D341Med (cell line): ENCODE measurements around the gene TMC6.
A peak's percentile ranks its signal among the peaks of the same experiment; 100 is the strongest.
"Not testable (repeated sequence)": the region's sequence is repeated elsewhere in the genome, so short reads cannot be mapped to it uniquely, and the experiment has no call there.

Experiments
- DNase-seq: peaks from one replicate; pipeline ENCODE4 v3.0.0; 2012; ENCODE audit warnings: low spot score

TMC6 gene

GRCh38 chr17:78154903-78155811 lies 26.6 kb upstream of the TMC6 start:
- no peak for DNase-seq

GRCh38 chr17:78151514-78152008 lies 23.0 kb upstream of the TMC6 start:
- no peak for DNase-seq

DNA sequence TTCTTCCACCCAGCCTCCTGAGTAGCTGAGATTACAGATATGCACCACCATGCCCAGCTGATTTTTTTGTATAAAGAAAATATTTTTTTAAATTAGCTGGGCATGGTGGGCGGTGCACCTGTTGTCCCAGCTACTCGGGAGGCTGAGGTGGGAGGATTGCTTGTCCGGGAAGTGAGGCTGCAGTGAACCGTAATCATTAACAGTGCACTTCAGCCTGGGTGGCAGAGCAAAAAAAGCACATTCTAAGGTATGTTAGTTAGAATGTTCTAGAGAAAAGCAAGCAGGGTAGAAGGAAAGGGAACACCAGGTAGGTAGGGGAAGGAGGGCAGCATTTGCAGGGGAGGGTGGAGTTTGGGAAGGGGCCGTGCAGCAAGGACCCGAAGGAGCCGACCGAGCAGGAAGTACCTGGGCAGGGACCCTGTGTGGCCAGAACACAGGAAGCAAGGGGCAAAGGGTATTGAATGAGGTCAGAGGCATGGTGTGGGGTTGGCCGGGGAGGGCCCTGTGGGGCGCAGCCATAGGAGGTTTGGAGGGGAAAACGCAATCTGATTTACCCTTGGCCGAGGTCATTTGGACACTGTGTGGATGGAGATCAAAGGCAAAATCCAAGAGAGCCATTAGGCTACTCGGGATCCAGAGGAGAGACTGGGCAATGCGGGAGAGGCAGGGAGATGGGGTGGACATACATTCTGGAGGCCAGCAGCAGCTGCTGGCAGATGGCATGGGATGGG lies 19.9 kb upstream of the TMC6 start:
- DNase-seq: no peak

DNA sequence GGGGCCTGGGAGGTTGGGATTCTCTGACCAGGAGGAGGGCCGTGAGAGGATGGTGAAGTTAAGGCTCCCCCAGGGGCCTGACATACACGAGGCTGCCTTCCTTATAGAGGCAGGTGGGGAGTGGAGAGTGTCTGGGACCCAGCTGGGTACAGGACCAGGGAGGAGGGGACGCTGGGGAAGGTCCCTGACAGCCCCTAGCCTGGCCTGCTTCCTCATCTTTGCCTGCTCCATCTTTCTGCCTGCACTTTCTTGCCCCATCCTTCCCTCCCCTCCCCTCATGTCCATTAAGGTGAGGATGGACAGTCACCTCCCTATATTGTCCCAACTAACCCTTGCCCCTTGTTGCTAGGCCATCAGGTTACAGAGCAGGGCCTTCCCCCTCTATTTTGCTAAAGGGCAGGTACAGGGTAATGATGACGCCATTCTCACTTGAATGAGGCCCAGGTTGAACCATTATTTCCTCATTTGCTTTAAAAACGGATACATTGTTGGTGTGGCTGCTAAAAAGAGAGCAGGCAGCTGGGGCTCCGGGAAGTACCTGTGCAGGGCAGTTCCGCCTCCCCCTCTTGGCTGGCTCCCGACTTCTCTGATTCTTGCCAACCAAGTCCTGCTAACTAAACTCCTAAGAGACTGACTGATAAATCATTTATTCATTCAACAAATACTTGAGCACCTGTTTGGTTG lies 18.9 kb upstream of the TMC6 start:
- DNase-seq: no peak

- no peak for DNase-seq
Measured at GRCh38 chr17:78146881-78147280, 18.3 kb upstream of the TMC6 start.

- no peak for DNase-seq
Measured at GRCh38 chr17:78146471-78146869, 17.9 kb upstream of the TMC6 start.

- no peak for DNase-seq
Measured at GRCh38 chr17:78144736-78145641, 16.4 kb upstream of the TMC6 start.

DNA sequence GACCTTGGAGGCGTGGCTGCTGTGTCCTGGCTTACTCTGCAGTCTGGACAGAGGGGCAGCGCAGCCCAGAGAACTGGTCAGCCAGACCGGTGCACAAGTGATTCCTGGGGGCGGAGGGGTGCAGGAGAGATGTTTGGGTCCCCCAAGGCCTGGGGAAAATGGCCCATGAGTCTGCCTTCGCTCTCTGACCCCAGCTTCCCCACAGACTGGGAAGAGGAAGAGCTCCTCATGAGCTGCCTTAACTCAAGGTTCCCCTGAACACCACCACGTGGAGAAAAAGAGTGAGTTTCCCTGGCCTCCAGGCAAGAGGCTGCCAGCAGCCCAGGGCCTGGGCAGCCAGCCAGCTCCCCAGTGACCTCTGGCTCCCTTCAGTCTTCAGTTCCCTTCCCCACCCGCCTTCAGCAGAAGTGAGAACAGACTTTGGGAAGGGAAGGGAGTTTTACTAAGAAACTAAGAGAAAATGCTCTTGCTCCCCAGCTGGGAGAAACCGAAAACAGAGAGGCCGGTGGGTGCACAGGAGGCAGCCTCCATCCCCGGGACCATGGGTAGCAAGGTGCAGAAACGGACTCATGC lies 15.7 kb upstream of the TMC6 start:
- no peak for DNase-seq

- DNase-seq: no peak
Measured at GRCh38 chr17:78143214-78144146, 14.9 kb upstream of the TMC6 start.

GRCh38 chr17:78142119-78142861 lies 13.7 kb upstream of the TMC6 start:
- no peak for DNase-seq

GRCh38 chr17:78141437-78142118 lies 13.0 kb upstream of the TMC6 start:
- DNase-seq: no peak

DNA sequence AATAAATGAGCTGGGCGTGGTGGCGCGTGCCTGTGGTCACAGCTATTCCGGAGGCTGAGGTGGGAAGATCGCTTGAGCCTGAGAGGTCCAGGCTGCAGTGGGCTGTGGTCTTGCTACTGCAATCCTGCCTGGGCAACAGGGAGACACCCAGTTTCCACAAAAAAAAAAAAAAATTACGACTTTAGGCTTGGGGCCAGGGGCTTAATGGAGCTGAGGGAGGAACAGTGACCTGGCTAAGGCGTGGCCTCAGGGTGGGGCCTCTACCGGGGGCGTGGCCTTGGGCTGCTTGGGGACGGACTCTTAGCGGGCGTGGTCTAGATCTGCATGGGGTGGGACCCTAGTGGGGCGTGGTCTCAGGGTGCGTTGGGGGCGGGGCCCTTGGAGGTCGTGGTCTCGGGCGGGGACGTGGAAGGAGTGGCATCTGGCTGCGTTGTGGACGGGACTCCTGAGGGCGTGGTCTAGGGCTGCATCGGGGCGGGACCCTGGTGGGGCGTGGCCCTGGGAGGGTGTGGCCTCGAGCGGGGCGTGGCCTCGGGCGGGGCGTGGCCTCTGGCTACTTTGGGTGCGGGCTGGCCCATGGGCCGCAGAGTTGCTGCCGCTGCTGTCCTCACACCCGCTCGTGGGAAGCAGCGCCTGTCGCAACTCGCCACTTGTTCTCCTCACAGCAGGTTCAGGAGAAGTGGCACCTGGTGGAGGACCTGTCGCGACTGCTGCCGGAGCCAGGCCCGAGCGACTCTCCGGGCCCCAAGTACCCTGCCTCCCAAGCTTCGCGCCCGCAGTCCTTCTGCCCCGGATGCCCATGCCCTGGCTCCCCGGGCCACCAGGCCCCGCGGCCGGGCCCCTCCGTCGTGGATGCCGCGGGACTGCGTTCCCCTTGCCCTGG lies 11.9 kb upstream of the TMC6 start:
- DNase-seq: peak; percentile 99

DNA sequence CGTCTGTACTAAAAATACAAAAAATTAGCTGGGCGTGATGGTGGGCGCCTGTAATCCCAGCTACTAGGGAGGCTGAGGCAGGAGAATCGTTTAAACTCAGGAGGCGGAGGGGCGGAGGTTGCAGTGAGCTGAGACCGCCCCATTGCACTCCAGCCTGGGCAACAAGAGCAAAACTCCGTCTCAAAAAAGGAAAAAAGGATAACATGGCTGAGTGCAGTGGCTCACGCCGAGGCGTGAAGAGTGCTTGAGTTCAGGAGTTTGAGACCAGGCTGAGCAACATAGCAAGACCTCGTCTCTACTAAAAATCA lies 11.3 kb upstream of the TMC6 start:
- not testable (repeated sequence) for DNase-seq

GRCh38 chr17:78138204-78139060 lies 9.9 kb upstream of the TMC6 start:
- no peak for DNase-seq

GRCh38 chr17:78137392-78138203 lies 9.0 kb upstream of the TMC6 start:
- DNase-seq: no peak
